GM12878 (cell line): Measurements from ENCODE around the gene EVX2. TPM values are rescaled to one million over a fixed set of nuclear protein-coding genes. Genes with fewer than 3 reads are reported as not detected.

Experiments
- CTCF ChIP-seq, 3 experiments: IDR thresholded peaks in 2 of 3; conservative IDR thresholded peaks in 1 of 3; 2 replicates each; pipeline ENCODE4 v1.5.1; 2011; ENCODE audit warnings: low read depth in 3 of 3, low read length in 3 of 3, mild to moderate bottlenecking in 3 of 3, control low read depth in 2 of 3, moderate library complexity in 2 of 3, inconsistent platforms in 1 of 3, mixed read lengths in 1 of 3; ENCODE audit not compliant: control insufficient read depth in 2 of 3, insufficient read depth in 1 of 3; ENCODE audit errors: extremely low read depth in 1 of 3
- E2F4 ChIP-seq: IDR thresholded peaks from 2 replicates; pipeline ENCODE4 v1.6.1; 2012; ENCODE audit warnings: low read depth, low read length, improper control_type of control experiment
- GABPA ChIP-seq: IDR thresholded peaks from 2 replicates; pipeline ENCODE4 v1.6.1; 2014; ENCODE audit warnings: antibody characterized with exemption, low read depth, mild to moderate bottlenecking, inconsistent platforms
- HSF1 ChIP-seq: fragments of 150-350 bp; IDR thresholded peaks from 2 replicates; pipeline ENCODE4 v1.6.1; 2014; ENCODE audit warnings: mild to moderate bottlenecking, low read depth, low read length
- MEF2B ChIP-seq: fragments of 450-650 bp; IDR thresholded peaks from 2 replicates; pipeline ENCODE4 v1.6.1; 2018; ENCODE audit warnings: mild to moderate bottlenecking, moderate library complexity; ENCODE audit not compliant: partially characterized antibody, poor library complexity, severe bottlenecking
- NFIC ChIP-seq: IDR thresholded peaks from 2 replicates; pipeline ENCODE4 v1.6.1; 2012; ENCODE audit warnings: low read depth, mild to moderate bottlenecking, inconsistent platforms, low read length, moderate library complexity
- NR2C1 ChIP-seq: fragments of 450-650 bp; IDR thresholded peaks from 2 replicates; pipeline ENCODE4 v1.6.1; 2017; ENCODE audit warnings: antibody characterized with exemption, mild to moderate bottlenecking, moderate library complexity
- RB1 ChIP-seq: fragments of 450-650 bp; formaldehyde crosslinking; IDR thresholded peaks from 2 replicates; pipeline ENCODE4 v1.6.1; 2017; ENCODE audit warnings: mild to moderate bottlenecking, borderline replicate concordance
- SRF ChIP-seq, 2 experiments: IDR thresholded peaks; 2 replicates each; pipeline ENCODE4 v1.6.1; 2011; ENCODE audit warnings: low read depth in 2 of 2, low read length in 2 of 2, mild to moderate bottlenecking in 1 of 2, moderate library complexity in 1 of 2
- ZBED1 ChIP-seq: IDR thresholded peaks from 2 replicates; pipeline ENCODE4 v1.6.1; 2016; ENCODE audit warnings: borderline replicate concordance
- ZNF592 ChIP-seq: fragments of 450-650 bp; IDR thresholded peaks from 2 replicates; pipeline ENCODE4 v1.6.1; 2017; ENCODE audit warnings: mild to moderate bottlenecking, moderate library complexity
- polyA plus RNA-seq, 11 experiments: library from polyadenylated mRNA; depleted of rRNA in 4 of 11; unstranded in 6 of 11; stranded (reverse) in 5 of 11; fragments of >200 nt; fragmentation: Nextera tagmentation in 4 of 11; fragmentation: Illumina TruSeq in 1 of 11; extraction: Ambion mirVana in 4 of 11; extraction: Trizol in 1 of 11; gene quantifications; 1 replicate in 1 of 11; 2 replicates in 10 of 11; pipeline versions ENCODE4 v1.2.1 to v1.2.3, GENCODE V29; 2011 to 2016; ENCODE audit warnings: inconsistent platforms in 2 of 11, missing spikeins in 2 of 11, low read depth in 1 of 11
- total RNA-seq, 4 experiments: library from RNA; depleted of rRNA in 3 of 4; stranded (reverse); fragments of >200 nt in 3 of 4; fragmentation: Illumina TruSeq in 1 of 4; extraction: Trizol in 1 of 4; gene quantifications; 2 replicates each; pipeline versions ENCODE4 v1.2.1 to v1.2.3, GENCODE V29; 2013 to 2021

Gene EVX2
- total and polyA plus RNA-seq, 10 of the 15 experiments (the other 5 are each of a cell fraction or from before 2014, with no cell fraction given) = not detected

GRCh38 chr2:176131848-176132158 lies 48.0 kb upstream of the EVX2 start (continued):
- TF ChIP-seq CTCF (IDR thresholded peaks at IDR 0.05 in 2 of 3, conservative IDR thresholded peaks at IDR 0.05 in 1 of 3; ENCODE audit: control insufficient read depth in 2 of 3, extremely low read depth in 1 of 3, insufficient read depth in 1 of 3, low read depth in 3 of 3, low read length in 3 of 3) (no peak), MEF2B (no peak), RB1 (no peak), ZBED1 (no peak), SRF (IDR thresholded peaks at IDR 0.05; ENCODE audit: low read depth in 2 of 2, low read length in 2 of 2) (no peak), NR2C1 (no peak), HSF1 (no peak), GABPA (no peak), ZNF592 (no peak), E2F4 (no peak), NFIC (no peak)
